Stomach smooth muscle (tissue), 2 donors: ENCODE data around the gene PPA1.
"Not testable (repeated sequence)": the region's sequence is repeated elsewhere in the genome, so short reads cannot be mapped to it uniquely, and the experiment has no call there.

ENCODE experiments used
- H3K27ac ChIP-seq: one replicate; pipeline ENCODE4 v1.7.0; 2013; ENCODE audit warnings: mild to moderate bottlenecking, low read length, inconsistent platforms
- H3K27me3 ChIP-seq, 2 donors: one replicate each; pipeline ENCODE4 v1.7.0; 2013; ENCODE audit warnings: low read length in 2 of 2; ENCODE audit not compliant: insufficient read depth in 2 of 2, control insufficient read depth in 1 of 2
- H3K36me3 ChIP-seq, 2 donors: one replicate each; pipeline ENCODE4 v1.7.0; 2013; ENCODE audit warnings: low read length in 2 of 2; ENCODE audit not compliant: control insufficient read depth in 2 of 2, insufficient read depth in 2 of 2
- H3K4me1 ChIP-seq: one replicate; pipeline ENCODE4 v1.7.0; 2013; ENCODE audit warnings: low read length; ENCODE audit not compliant: control insufficient read depth, insufficient read depth
- H3K4me3 ChIP-seq, 2 donors: one replicate each; pipeline ENCODE4 v1.7.0; 2013; ENCODE audit warnings: low read length in 2 of 2
- H3K9ac ChIP-seq, 2 donors: one replicate each; pipeline ENCODE4 v1.7.0; 2013; ENCODE audit warnings: low read length in 2 of 2, mild to moderate bottlenecking in 1 of 2
- H3K9me3 ChIP-seq, 2 donors: one replicate each; pipeline ENCODE4 v1.7.0; 2013; ENCODE audit warnings: low read length in 2 of 2; ENCODE audit not compliant: control insufficient read depth in 2 of 2
- donor health status: healthy.
- donor health status: Pancreatic carcinoma.

The PPA1 gene

DNA sequence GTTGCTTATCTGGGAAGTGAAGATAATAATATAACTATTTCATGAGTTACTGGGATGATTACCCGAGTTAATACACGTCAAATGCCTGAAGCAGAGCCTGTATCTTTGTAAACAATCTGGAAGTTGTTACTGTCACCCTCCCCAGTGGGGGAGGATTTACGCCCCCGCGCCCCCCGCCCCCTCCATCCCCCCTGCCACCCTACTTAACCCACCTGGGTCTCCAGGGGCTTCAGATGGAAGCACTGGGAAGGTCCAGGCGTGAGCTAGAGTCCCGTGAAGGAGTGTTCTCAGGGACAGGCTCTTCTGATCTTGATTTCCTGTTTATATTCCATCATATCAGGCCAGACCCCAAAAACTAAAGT lies 691 bp upstream of the PPA1 start:
- H3K27me3 ChIP-seq, result no peaks in the 10 kb centered on the region
- H3K36me3 ChIP-seq, result peaks cover 3 to 5% of the 10 kb centered on the region in 2 donors
- peak overlapping the region; percentile 85 to 86 for H3K4me3 ChIP-seq
- peak overlapping the region; percentile 80 to 90 for H3K9ac ChIP-seq
- H3K4me1 ChIP-seq, result peaks cover 12% of the 10 kb centered on the region
- no peaks in the 10 kb centered on the region for H3K9me3 ChIP-seq
- peak overlapping the region; percentile 41 for H3K27ac ChIP-seq

DNA sequence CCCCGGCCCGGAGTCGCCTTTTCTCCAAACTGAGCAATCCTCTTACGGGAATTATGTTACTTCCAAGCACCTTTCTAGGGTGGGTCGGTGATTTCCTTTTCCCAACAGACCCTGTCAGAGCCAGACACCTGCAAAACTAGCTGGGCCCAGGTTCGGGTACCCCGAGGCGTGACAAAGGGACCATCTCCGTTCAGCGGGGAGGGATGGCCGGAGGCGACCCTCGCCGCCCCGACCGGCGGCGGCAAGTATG lies 445 bp downstream of the PPA1 start:
- peak overlapping the region; percentile 64 for H3K27ac ChIP-seq
- H3K4me3 ChIP-seq, result peak overlapping the region; percentile 67 to 86
- H3K36me3 ChIP-seq, result peaks cover 7 to 8% of the 10 kb centered on the region in 2 donors
- H3K27me3 ChIP-seq, result no peaks in the 10 kb centered on the region
- peaks cover 12% of the 10 kb centered on the region for H3K4me1 ChIP-seq
- no peaks in the 10 kb centered on the region for H3K9me3 ChIP-seq
- peak overlapping the region; percentile 81 to 94 for H3K9ac ChIP-seq

DNA sequence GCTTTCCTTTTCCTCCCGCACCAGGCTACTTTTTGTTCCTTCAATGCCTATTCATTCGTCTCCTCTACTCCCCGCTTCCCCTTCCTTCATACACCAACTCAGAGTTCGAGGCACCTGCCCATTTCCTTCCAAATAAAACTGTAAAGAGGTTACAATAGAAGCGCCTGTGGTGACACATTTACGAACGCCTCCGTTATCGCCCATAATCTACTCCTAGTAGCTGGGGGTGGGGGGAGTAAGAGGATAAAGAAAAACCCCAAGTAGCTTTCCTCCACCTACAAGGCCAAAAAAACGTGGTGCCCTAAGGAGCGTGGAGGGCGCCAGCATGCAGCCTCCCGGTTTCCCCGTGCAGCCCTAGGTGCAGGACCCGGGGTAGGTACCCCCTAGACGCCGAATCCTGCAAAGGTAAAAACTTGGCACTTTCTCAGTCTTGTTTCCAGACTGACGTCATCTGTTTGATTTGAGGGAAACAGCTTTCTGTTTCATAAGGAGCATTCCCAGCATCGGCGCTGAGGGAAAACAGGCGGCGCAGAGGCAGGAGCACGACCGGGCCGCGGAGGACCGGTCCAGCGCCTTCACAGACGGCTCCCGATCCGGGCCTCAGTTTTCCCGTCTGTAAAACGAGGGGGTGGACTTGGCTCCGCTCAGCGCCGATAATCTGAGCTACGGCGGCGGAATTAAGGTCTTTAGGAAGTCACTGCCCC lies 922 bp downstream of the PPA1 start:
- Histone ChIP-seq H3K4me3 (peak overlapping the region; percentile 67 to 86), H3K9me3 (no peaks in the 10 kb centered on the region), H3K27ac (peak overlapping the region; percentile 64), H3K4me1 (peaks cover 12% of the 10 kb centered on the region), H3K36me3 (peaks cover 7 to 8% of the 10 kb centered on the region in 2 donors), H3K9ac (peak overlapping the region; percentile 81 to 94), H3K27me3 (no peaks in the 10 kb centered on the region)

DNA sequence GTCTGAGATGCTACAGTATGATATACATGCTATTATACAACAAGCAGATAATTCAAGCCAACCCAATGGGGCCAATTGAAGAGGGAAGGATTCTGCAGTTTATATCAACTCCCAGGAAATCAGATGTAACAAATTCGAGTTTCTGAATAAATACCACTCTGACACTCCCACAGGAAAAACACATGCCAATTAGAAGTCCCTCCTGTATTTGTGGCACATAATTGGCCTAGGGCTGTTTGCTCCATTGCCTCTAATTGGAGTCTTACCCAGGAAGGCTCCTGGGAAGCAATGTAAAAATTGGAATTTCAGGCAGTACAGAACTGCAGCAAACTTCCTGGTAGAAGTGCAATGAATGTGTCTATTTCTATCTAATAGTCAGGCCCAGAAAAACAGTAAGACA lies 4.7 kb downstream of the PPA1 start:
- no peak overlapping the region for H3K27ac ChIP-seq
- H3K27me3 ChIP-seq, result no peaks in the 10 kb centered on the region
- no peaks in the 10 kb centered on the region for H3K9me3 ChIP-seq
- H3K4me1 ChIP-seq, result peaks cover 11% of the 10 kb centered on the region
- peaks cover 7 to 8% of the 10 kb centered on the region in 2 donors for H3K36me3 ChIP-seq
- no peak overlapping the region for H3K9ac ChIP-seq
- H3K4me3 ChIP-seq, result no peak overlapping the region

DNA sequence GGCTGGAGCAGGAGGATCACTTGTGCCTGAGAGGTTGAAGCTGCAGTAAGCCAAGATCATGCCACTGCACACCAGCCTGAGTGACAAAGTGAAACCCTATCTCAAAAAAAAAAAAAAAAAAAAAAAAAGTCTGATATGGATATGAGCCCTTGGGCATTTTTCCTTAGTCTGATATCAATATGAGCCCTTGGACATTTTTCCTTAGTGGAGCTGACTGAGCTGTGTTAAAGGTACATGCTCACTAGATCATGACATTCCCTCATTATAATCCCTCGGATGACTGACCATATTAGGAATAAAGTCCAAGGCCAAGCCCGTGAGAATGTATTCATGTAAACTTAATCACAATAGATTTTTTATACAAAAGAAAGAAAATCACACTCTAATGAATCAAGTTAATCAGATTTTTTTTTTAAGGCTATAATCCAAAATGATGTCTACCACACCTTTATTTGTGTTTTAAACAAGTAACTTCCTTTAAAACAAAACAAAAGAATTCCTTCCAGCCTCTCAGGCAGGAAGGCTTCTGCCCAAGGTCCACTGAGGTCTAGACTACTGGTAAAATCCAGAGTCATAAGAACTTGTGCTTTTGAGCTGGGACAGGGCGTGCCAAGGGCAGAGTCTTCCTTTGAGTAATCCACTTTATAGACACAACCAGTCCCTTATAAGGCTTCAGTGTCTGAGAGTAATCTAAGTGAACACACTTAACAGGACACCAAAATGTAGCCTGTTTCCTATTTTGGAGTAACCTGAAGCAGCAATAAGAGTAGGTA lies 5.5 kb downstream of the PPA1 start:
- H3K27me3 ChIP-seq, result no peaks in the 10 kb centered on the region
- no peak overlapping the region for H3K4me3 ChIP-seq
- H3K36me3 ChIP-seq, result peaks cover 7 to 8% of the 10 kb centered on the region in 2 donors
- peaks cover 6% of the 10 kb centered on the region for H3K4me1 ChIP-seq
- no peaks in the 10 kb centered on the region for H3K9me3 ChIP-seq
- H3K27ac ChIP-seq, result no peak overlapping the region
- no peak overlapping the region for H3K9ac ChIP-seq

DNA sequence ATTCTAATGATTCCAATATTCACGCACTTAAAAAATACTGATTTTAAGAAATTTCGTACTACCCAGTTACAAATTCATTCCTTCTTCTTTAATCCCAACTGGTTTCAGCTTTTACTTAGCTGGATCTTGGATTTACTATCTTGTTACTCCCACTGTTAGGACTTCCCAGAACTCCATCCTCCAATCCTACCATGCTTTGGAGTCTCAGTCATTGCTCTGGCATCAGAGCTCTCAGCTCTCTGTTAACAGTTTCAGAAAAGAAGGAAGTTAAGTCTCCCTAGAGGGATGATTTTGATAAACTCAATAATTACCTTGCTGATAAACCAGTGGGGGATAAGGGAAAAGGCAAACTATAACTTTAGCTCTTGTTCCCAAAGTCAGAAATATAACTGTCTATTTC lies 9.5 kb downstream of the PPA1 start:
- Histone ChIP-seq H3K9ac (no peak overlapping the region), H3K36me3 (peaks cover 3% of the 10 kb centered on the region in 2 donors), H3K27ac (no peak overlapping the region), H3K4me3 (no peak overlapping the region), H3K4me1 (no peaks in the 10 kb centered on the region), H3K9me3 (no peaks in the 10 kb centered on the region), H3K27me3 (no peaks in the 10 kb centered on the region)

GRCh38 chr10:70222811-70223447 lies 10.3 kb downstream of the PPA1 start:
- not testable (repeated sequence) for H3K9ac ChIP-seq

DNA sequence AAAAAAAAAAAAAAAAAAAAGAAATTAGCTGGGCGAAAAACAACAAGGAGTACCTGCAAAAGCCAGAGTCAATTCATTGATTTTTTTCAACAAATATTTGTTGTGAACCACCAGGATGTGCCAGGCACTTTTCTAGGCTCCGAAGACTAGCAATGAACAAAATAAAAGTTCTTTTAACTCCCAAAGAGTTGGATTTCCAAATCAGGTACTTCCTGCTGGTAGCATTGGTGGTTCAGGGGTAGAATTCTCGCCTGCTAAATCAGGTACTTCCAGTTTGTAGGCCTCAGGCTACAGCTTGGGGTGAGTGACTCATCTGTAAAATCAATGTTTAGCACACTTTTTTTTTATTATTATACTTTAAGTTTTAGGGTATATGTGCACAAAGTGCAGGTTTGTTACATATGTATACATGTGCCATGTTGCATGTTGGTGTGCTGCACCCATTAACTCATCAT lies 10.9 kb downstream of the PPA1 start:
- Histone ChIP-seq H3K36me3 (no peaks in the 10 kb centered on the region), H3K9ac (no peak overlapping the region), H3K4me1 (no peaks in the 10 kb centered on the region), H3K9me3 (no peaks in the 10 kb centered on the region), H3K27me3 (no peaks in the 10 kb centered on the region), H3K4me3 (no peak overlapping the region), H3K27ac (no peak overlapping the region)

More at GRCh38 chr10:70222811-70223447, 10.3 kb downstream of the PPA1 start:
- H3K4me3 ChIP-seq, H3K27ac ChIP-seq, H3K4me1 ChIP-seq, H3K9me3 ChIP-seq, H3K27me3 ChIP-seq, H3K36me3 ChIP-seq: not testable (repeated sequence)

- Histone ChIP-seq H3K27ac (no peak overlapping the region), H3K9ac (peak overlapping the region in 1 of 2 donors; percentile 5)
Measured at GRCh38 chr10:70221030-70221429, 12.2 kb downstream of the PPA1 start.

GRCh38 chr10:70212879-70213278 lies 20.4 kb downstream of the PPA1 start:
- no peaks in the 10 kb centered on the region for H3K4me1 ChIP-seq
- H3K4me3 ChIP-seq, result no peak overlapping the region
- no peaks in the 10 kb centered on the region for H3K9me3 ChIP-seq
- no peak overlapping the region for H3K27ac ChIP-seq
- H3K36me3 ChIP-seq, result peaks cover 19 to 36% of the 10 kb centered on the region in 2 donors
- no peaks in the 10 kb centered on the region for H3K27me3 ChIP-seq
- no peak overlapping the region for H3K9ac ChIP-seq

More at GRCh38 chr10:70221030-70221429, 12.2 kb downstream of the PPA1 start:
- Histone ChIP-seq H3K4me1 (no peaks in the 10 kb centered on the region), H3K9me3 (no peaks in the 10 kb centered on the region), H3K27me3 (no peaks in the 10 kb centered on the region), H3K4me3 (no peak overlapping the region), H3K36me3 (no peaks in the 10 kb centered on the region)
